Activated CD4-positive, alpha-beta memory T cell treated with anti-CD3 and anti-CD28 coated beads, Interleukin-2, amount 10 ng/mL, durations not matched to agents 7 days and 5 days (primary cell): ENCODE measurements around the gene PDE7B. TPM values are rescaled to one million over a fixed set of nuclear protein-coding genes. Genes with fewer than 3 reads are reported as not detected.

Experiments used
- CTCF ChIA-PET: fragments of 350-600 bp; sonication (Branson Sonifier 250); formaldehyde crosslinking; loops from one replicate; lab custom pipeline; 2021; ENCODE audit warnings: antibody characterized with exemption, inconsistent platforms; lab: Charles Lee
- POLR2A ChIA-PET: fragments of 350-600 bp; sonication (Branson Sonifier 250); formaldehyde crosslinking; loops from one replicate; lab custom pipeline; 2021; ENCODE audit warnings: antibody characterized with exemption; lab: Charles Lee
- DNase-seq: peaks from one replicate; pipeline ENCODE4 v3.0.0-alpha.2; 2020
- H3K27ac Mint-ChIP-seq: one replicate; pipeline ENCODE4 v1.8.0; 2021; ENCODE audit warnings: mild to moderate bottlenecking, mixed read lengths
- H3K27me3 Mint-ChIP-seq: one replicate; pipeline ENCODE4 v1.8.0; 2021; ENCODE audit warnings: mixed read lengths
- H3K36me3 Mint-ChIP-seq: one replicate; pipeline ENCODE4 v1.8.0; 2021; ENCODE audit warnings: low read depth, mixed read lengths
- H3K4me1 Mint-ChIP-seq: one replicate; pipeline ENCODE4 v1.8.0; 2021; ENCODE audit warnings: mixed read lengths
- H3K4me3 Mint-ChIP-seq: one replicate; pipeline ENCODE4 v1.8.0; 2021; ENCODE audit warnings: mild to moderate bottlenecking, mixed read lengths
- H3K9me3 Mint-ChIP-seq: one replicate; pipeline ENCODE4 v1.8.0; 2021; ENCODE audit warnings: mixed read lengths
- total RNA-seq, 2 experiments: library from RNA; stranded (reverse); gene quantifications; one replicate each; pipeline ENCODE4 v1.2.3, GENCODE V29; 2021

PDE7B gene
- total RNA-seq: under 1 TPM; 0.68 to 0.95 TPM

DNA sequence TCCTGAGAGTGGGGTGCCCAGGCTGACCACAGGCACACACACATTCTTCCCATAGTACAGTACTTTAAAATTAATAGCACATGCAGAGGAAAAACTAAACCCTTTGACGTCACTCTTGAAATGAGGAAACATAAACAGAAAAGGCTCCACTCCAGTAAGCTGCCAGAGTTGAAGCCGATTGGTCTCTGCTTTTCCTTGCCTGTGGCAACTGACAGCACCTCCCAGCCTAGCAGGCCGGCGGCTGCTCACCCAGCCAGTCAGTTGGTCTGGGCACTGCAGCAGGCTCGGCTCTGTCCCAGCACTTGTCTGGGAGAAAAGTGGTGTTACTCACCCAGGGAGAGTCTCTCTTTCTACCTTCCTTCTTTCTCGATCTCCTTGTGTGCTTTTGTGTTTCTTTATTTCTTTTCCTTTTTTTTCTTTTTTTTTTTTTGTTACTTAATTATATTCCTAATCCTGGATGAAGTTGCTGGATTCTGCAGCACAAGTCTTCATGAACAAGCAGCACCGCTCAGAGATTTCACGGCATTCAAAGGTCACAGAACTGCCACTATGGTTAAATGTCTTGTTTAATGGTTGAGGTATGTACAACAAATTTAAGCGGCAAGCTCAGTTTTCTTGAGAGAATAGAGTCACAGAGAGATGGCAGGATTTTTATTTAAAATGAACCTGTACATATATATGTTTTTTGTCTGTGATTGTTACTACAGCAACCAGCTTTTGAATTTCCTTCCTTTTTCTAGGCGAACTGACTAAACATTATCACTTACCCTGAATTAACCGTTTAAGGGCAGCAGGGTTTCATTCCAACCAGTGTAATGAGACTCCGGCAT, at the start of gene PDE7B:
TSS of gene PDE7B (plus strand) at position 260 of the 830 bp plus-strand sequence.
- H3K27me3 Mint-ChIP-seq: peaks cover 1% of the 10 kb centered on the region
- peaks cover 10% of the 10 kb centered on the region for H3K4me1 Mint-ChIP-seq
- peak within 1 kb of the TSS; percentile 49 for H3K4me3 Mint-ChIP-seq
- DNase-seq: peak; percentile 51
- no peak within 1 kb of the TSS for H3K27ac Mint-ChIP-seq
- POLR2A ChIA-PET: interaction anchor here (0.5 to 1.7 kb wide), 4 partner anchors 16 to 438 kb away, joined by 3 to 6 read pairs (median 4); partner anchors contain the start of gene BCLAF1
- H3K9me3 Mint-ChIP-seq: no peaks in the 10 kb centered on the region
- no peaks in the 10 kb centered on the region for H3K36me3 Mint-ChIP-seq
- CTCF ChIA-PET: interaction anchor here (0.8 to 2.1 kb wide), 4 partner anchors 15 to 346 kb away, joined by 3 to 10 read pairs (median 4); no protein-coding TSS in a partner anchor

- no peak overlapping the region for H3K4me3 Mint-ChIP-seq
- CTCF ChIA-PET: no interaction called here
- no peak for DNase-seq
- H3K36me3 Mint-ChIP-seq: no peaks in the 10 kb centered on the region
- no peaks in the 10 kb centered on the region for H3K27me3 Mint-ChIP-seq
- H3K4me1 Mint-ChIP-seq: peaks cover 1% of the 10 kb centered on the region
- H3K27ac Mint-ChIP-seq: no peak overlapping the region
- POLR2A ChIA-PET: no interaction called here
- no peaks in the 10 kb centered on the region for H3K9me3 Mint-ChIP-seq
Observed at GRCh38 chr6:135801755-135802465, 49.6 kb upstream of the PDE7B start.

DNA sequence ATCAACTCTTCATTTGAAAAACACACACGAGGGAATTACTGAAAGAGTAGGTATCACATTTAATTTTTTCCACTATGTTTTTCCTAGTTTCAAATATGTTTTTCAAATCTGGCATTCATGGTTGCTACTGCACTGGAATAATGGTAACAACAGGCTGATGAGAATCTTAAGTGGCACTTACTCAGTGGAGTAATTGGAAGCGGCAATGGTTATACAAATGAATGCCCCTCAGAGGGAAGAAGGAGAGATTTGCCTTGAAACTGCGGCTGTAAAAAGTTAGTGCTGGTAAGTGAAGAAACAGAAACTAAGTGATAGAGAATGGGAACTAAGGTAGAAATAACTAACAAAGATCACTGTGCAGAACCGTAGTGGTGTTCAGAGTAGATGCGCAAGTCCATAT, 41.0 kb upstream of the PDE7B start:
- CTCF ChIA-PET: interaction anchor here (0.6 kb wide), 1 partner anchor 420 kb away, joined by 4 read pairs; no protein-coding TSS in a partner anchor

DNA sequence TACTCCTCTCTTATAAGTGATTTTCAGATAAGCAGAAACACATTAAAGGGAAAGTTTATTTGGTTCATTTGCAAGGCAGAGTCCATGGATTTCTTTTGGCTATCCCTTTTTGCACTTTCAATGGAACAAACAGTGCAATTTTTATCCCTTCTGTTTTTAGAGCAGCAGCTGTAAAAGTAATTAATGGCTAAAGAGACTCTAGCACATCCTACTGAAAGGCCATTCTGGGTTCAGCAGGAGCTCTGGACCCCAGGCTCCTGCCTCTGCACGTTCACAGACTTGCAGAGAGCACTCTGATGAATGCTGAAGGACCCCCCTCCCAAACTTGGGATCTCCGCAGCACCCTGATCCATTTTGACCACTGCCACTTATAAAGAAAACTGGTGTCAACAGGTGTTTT, 40.3 kb upstream of the PDE7B start:
- H3K4me1 Mint-ChIP-seq: no peaks in the 10 kb centered on the region
- ChIA-PET CTCF (interaction anchor here (0.6 kb wide), 1 partner anchor 419 kb away, joined by 4 read pairs; no protein-coding TSS in a partner anchor), POLR2A (no interaction called here)
- no peak overlapping the region for H3K4me3 Mint-ChIP-seq
- H3K9me3 Mint-ChIP-seq: no peaks in the 10 kb centered on the region
- no peak overlapping the region for H3K27ac Mint-ChIP-seq
- no peak for DNase-seq
- no peaks in the 10 kb centered on the region for H3K36me3 Mint-ChIP-seq
- peaks cover 4% of the 10 kb centered on the region for H3K27me3 Mint-ChIP-seq

More for the DNA sequence above, 41.0 kb upstream of the PDE7B start:
- Mint-ChIP-seq H3K4me1 (no peaks in the 10 kb centered on the region), H3K36me3 (no peaks in the 10 kb centered on the region), H3K4me3 (no peak overlapping the region), H3K27me3 (peaks cover 4% of the 10 kb centered on the region), H3K27ac (no peak overlapping the region), H3K9me3 (no peaks in the 10 kb centered on the region)
- DNase-seq: no peak
- POLR2A ChIA-PET: no interaction called here

- no peaks in the 10 kb centered on the region for H3K9me3 Mint-ChIP-seq
- no peaks in the 10 kb centered on the region for H3K4me1 Mint-ChIP-seq
- ChIA-PET CTCF (interaction anchor here (0.8 kb wide), 1 partner anchor 98 kb away, joined by 3 read pairs; no protein-coding TSS in a partner anchor), POLR2A (no interaction called here)
- peaks cover 4% of the 10 kb centered on the region for H3K27me3 Mint-ChIP-seq
- no peak for DNase-seq
- H3K4me3 Mint-ChIP-seq: no peak overlapping the region
- H3K36me3 Mint-ChIP-seq: no peaks in the 10 kb centered on the region
- no peak overlapping the region for H3K27ac Mint-ChIP-seq
Observed at GRCh38 chr6:135811644-135812526, 39.6 kb upstream of the PDE7B start.

- Mint-ChIP-seq H3K36me3 (no peaks in the 10 kb centered on the region), H3K4me1 (no peaks in the 10 kb centered on the region), H3K27ac (no peak overlapping the region), H3K9me3 (no peaks in the 10 kb centered on the region), H3K27me3 (peaks cover 5% of the 10 kb centered on the region), H3K4me3 (no peak overlapping the region)
- no peak for DNase-seq
- CTCF ChIA-PET: no interaction called here
- POLR2A ChIA-PET: no interaction called here
Observed at GRCh38 chr6:135813401-135813800, 38.1 kb upstream of the PDE7B start.

GRCh38 chr6:135814043-135814442, 37.5 kb upstream of the PDE7B start:
- no peaks in the 10 kb centered on the region for H3K4me1 Mint-ChIP-seq
- POLR2A ChIA-PET: no interaction called here

GRCh38 chr6:135815216-135815615, 36.3 kb upstream of the PDE7B start:
- CTCF ChIA-PET: no interaction called here
- Mint-ChIP-seq H3K9me3 (no peaks in the 10 kb centered on the region), H3K36me3 (no peaks in the 10 kb centered on the region), H3K27me3 (peaks cover 5% of the 10 kb centered on the region), H3K4me3 (no peak overlapping the region), H3K4me1 (no peaks in the 10 kb centered on the region), H3K27ac (no peak overlapping the region)
- DNase-seq: no peak
- POLR2A ChIA-PET: no interaction called here

More at GRCh38 chr6:135814043-135814442, 37.5 kb upstream of the PDE7B start:
- H3K9me3 Mint-ChIP-seq: no peaks in the 10 kb centered on the region
- H3K27ac Mint-ChIP-seq: no peak overlapping the region
- no peak overlapping the region for H3K4me3 Mint-ChIP-seq
- H3K27me3 Mint-ChIP-seq: peaks cover 5% of the 10 kb centered on the region
- DNase-seq: no peak
- no peaks in the 10 kb centered on the region for H3K36me3 Mint-ChIP-seq
- CTCF ChIA-PET: no interaction called here

- CTCF ChIA-PET: no interaction called here
- Mint-ChIP-seq H3K4me1 (no peaks in the 10 kb centered on the region), H3K4me3 (no peak overlapping the region), H3K9me3 (no peaks in the 10 kb centered on the region), H3K27ac (no peak overlapping the region), H3K36me3 (no peaks in the 10 kb centered on the region), H3K27me3 (peaks cover 5% of the 10 kb centered on the region)
- no peak for DNase-seq
- POLR2A ChIA-PET: no interaction called here
Observed at GRCh38 chr6:135817035-135817434, 34.5 kb upstream of the PDE7B start.

- Mint-ChIP-seq H3K27ac (no peak overlapping the region), H3K4me3 (no peak overlapping the region), H3K27me3 (peaks cover 4% of the 10 kb centered on the region), H3K4me1 (no peaks in the 10 kb centered on the region), H3K36me3 (no peaks in the 10 kb centered on the region), H3K9me3 (no peaks in the 10 kb centered on the region)
- CTCF ChIA-PET: no interaction called here
- DNase-seq: no peak
- POLR2A ChIA-PET: no interaction called here
Observed at GRCh38 chr6:135819665-135820064, 31.8 kb upstream of the PDE7B start.

DNA sequence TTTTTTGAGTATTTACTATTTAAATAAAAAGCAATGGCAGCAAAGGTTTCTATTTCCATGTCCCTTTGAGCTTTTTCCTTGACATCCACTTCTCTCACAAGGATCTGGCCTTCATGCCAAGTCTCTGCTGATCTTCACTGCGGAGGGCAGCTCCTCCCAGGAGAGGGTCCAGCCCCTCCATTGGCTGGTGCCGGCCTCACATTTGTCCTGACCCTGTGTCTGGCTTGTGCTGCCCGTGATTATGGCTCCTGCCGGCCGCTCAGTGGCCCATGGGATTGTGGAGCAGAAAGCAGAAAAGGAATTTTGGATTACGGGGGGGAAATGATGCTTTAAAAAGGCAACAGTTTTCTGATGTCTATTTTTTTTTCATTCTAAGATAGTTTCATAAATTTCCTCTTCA, 31.2 kb upstream of the PDE7B start:
- H3K36me3 Mint-ChIP-seq: no peaks in the 10 kb centered on the region
- ChIA-PET CTCF (no interaction called here), POLR2A (no interaction called here)
- DNase-seq: no peak
- no peak overlapping the region for H3K4me3 Mint-ChIP-seq
- no peaks in the 10 kb centered on the region for H3K4me1 Mint-ChIP-seq
- no peaks in the 10 kb centered on the region for H3K9me3 Mint-ChIP-seq
- peaks cover 2% of the 10 kb centered on the region for H3K27me3 Mint-ChIP-seq
- no peak overlapping the region for H3K27ac Mint-ChIP-seq

DNA sequence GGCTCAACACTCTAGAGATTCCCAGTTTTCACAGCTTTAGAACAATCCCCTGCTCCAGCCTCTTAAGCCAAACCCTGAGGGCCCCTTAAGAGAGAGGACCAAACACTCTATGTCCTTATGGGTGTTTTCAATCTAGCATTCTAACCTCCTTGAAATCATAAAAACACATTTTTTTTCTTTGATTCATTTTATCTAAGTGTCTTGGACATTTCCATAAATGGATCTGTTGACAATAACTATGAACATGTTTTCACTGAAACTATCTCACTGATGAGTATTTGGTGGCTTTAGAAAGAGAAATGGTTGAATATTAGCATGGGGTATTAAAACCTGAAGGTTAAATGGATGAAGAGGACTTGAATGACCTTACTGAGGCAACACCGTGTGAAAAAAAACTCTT, 27.6 kb upstream of the PDE7B start:
- ChIA-PET CTCF (no interaction called here), POLR2A (no interaction called here)
- Mint-ChIP-seq H3K9me3 (no peaks in the 10 kb centered on the region), H3K36me3 (no peaks in the 10 kb centered on the region), H3K27ac (no peak overlapping the region), H3K4me3 (no peak overlapping the region), H3K4me1 (no peaks in the 10 kb centered on the region), H3K27me3 (no peaks in the 10 kb centered on the region)
- no peak for DNase-seq
